Activated T-helper 17 cell treated with anti-CD3 and anti-CD28 coated beads, Interleukin-2, amount 50 U/mL, for 72 hours (primary cell): ENCODE data around the gene RSU1. TPM values are rescaled to one million over a fixed set of nuclear protein-coding genes. Genes with fewer than 3 reads are reported as not detected.

Experiments
- ATAC-seq: fragments of 150-1000 bp; cut with Tn5 transposase; replicated peaks from 2 replicates; pipeline ENCODE4 v1.10.0; 2021; ENCODE audit warnings: mild to moderate bottlenecking, moderate library complexity
- H3K27ac Mint-ChIP-seq: one replicate; pipeline ENCODE4 v1.8.0; 2022; ENCODE audit warnings: mixed read lengths
- H3K27me3 Mint-ChIP-seq: one replicate; pipeline ENCODE4 v1.8.0; 2022; ENCODE audit warnings: mixed read lengths
- H3K36me3 Mint-ChIP-seq: one replicate; pipeline ENCODE4 v1.8.0; 2022; ENCODE audit warnings: low read depth, mild to moderate bottlenecking, mixed read lengths
- H3K4me1 Mint-ChIP-seq: one replicate; pipeline ENCODE4 v1.8.0; 2022; ENCODE audit warnings: mixed read lengths
- H3K4me3 Mint-ChIP-seq: one replicate; pipeline ENCODE4 v1.8.0; 2022; ENCODE audit warnings: mild to moderate bottlenecking, mixed read lengths
- H3K9me3 Mint-ChIP-seq: one replicate; pipeline ENCODE4 v1.8.0; 2022; ENCODE audit warnings: mixed read lengths
- total RNA-seq, 2 donors: library from RNA; stranded (reverse); gene quantifications; one replicate each; pipeline ENCODE4 v1.2.3, GENCODE V29; 2022

Gene RSU1
- total RNA-seq, 2 donors from 2014 or later: 56.1 to 87.8 TPM

- Mint-ChIP-seq H3K27ac (no peak overlapping the region), H3K4me1 (no peaks in the 10 kb centered on the region), H3K27me3 (no peaks in the 10 kb centered on the region), H3K36me3 (peaks cover 14% of the 10 kb centered on the region), H3K4me3 (no peak overlapping the region), H3K9me3 (no peaks in the 10 kb centered on the region)
- ATAC-seq: no peak
These were observed 184.2 kb downstream of the RSU1 start for GRCh38 chr10:16632996-16633395.

- no peak overlapping the region for H3K27ac Mint-ChIP-seq
- peaks cover 8% of the 10 kb centered on the region for H3K9me3 Mint-ChIP-seq
- ATAC-seq: no peak
- no peaks in the 10 kb centered on the region for H3K4me1 Mint-ChIP-seq
- H3K36me3 Mint-ChIP-seq: peaks cover 30% of the 10 kb centered on the region
- no peaks in the 10 kb centered on the region for H3K27me3 Mint-ChIP-seq
- no peak overlapping the region for H3K4me3 Mint-ChIP-seq
These were observed 190.5 kb downstream of the RSU1 start for GRCh38 chr10:16626697-16627096.

- H3K4me1 Mint-ChIP-seq: peaks cover 4% of the 10 kb centered on the region
- peaks cover 4% of the 10 kb centered on the region for H3K36me3 Mint-ChIP-seq
- ATAC-seq: no peak
- no peak overlapping the region for H3K4me3 Mint-ChIP-seq
- peaks cover 17% of the 10 kb centered on the region for H3K9me3 Mint-ChIP-seq
- no peak overlapping the region for H3K27ac Mint-ChIP-seq
- H3K27me3 Mint-ChIP-seq: no peaks in the 10 kb centered on the region
These were observed 204.3 kb downstream of the RSU1 start for GRCh38 chr10:16612981-16613355.

GRCh38 chr10:16612115-16612980 is 204.9 kb downstream of the RSU1 start:
- Mint-ChIP-seq H3K36me3 (peaks cover 4% of the 10 kb centered on the region), H3K4me1 (peaks cover 4% of the 10 kb centered on the region), H3K27ac (no peak overlapping the region), H3K4me3 (no peak overlapping the region), H3K9me3 (peaks cover 17% of the 10 kb centered on the region), H3K27me3 (no peaks in the 10 kb centered on the region)
- no peak for ATAC-seq

- no peaks in the 10 kb centered on the region for H3K27me3 Mint-ChIP-seq
- no peak for ATAC-seq
- no peaks in the 10 kb centered on the region for H3K36me3 Mint-ChIP-seq
- no peak overlapping the region for H3K27ac Mint-ChIP-seq
- peaks cover 4% of the 10 kb centered on the region for H3K4me1 Mint-ChIP-seq
- H3K4me3 Mint-ChIP-seq: no peak overlapping the region
- peaks cover 7% of the 10 kb centered on the region for H3K9me3 Mint-ChIP-seq
These were observed 206.2 kb downstream of the RSU1 start for GRCh38 chr10:16611037-16611436.

- Mint-ChIP-seq H3K4me1 (peaks cover 4% of the 10 kb centered on the region), H3K27me3 (no peaks in the 10 kb centered on the region), H3K27ac (no peak overlapping the region), H3K4me3 (no peak overlapping the region), H3K36me3 (no peaks in the 10 kb centered on the region), H3K9me3 (no peaks in the 10 kb centered on the region)
- ATAC-seq: no peak
These were observed 208.0 kb downstream of the RSU1 start for GRCh38 chr10:16609211-16609610.

GRCh38 chr10:16606923-16607322 is 210.3 kb downstream of the RSU1 start:
- Mint-ChIP-seq H3K27me3 (no peaks in the 10 kb centered on the region), H3K27ac (peak overlapping the region; percentile 38), H3K9me3 (no peaks in the 10 kb centered on the region), H3K4me3 (no peak overlapping the region), H3K36me3 (peaks cover 10% of the 10 kb centered on the region), H3K4me1 (peaks cover 4% of the 10 kb centered on the region)
- ATAC-seq: no peak

- Mint-ChIP-seq H3K4me3 (no peak overlapping the region), H3K27me3 (no peaks in the 10 kb centered on the region), H3K9me3 (no peaks in the 10 kb centered on the region), H3K36me3 (peaks cover 10% of the 10 kb centered on the region), H3K27ac (no peak overlapping the region), H3K4me1 (peaks cover 4% of the 10 kb centered on the region)
- ATAC-seq: no peak
These were observed 210.8 kb downstream of the RSU1 start for GRCh38 chr10:16606421-16606820.

GRCh38 chr10:16603308-16603707 is 213.9 kb downstream of the RSU1 start:
- Mint-ChIP-seq H3K27me3 (no peaks in the 10 kb centered on the region), H3K27ac (no peak overlapping the region), H3K4me1 (peaks cover 4% of the 10 kb centered on the region), H3K4me3 (no peak overlapping the region), H3K9me3 (no peaks in the 10 kb centered on the region), H3K36me3 (peaks cover 10% of the 10 kb centered on the region)
- ATAC-seq: no peak

- H3K36me3 Mint-ChIP-seq: peaks cover 18% of the 10 kb centered on the region
- peaks cover 4% of the 10 kb centered on the region for H3K4me1 Mint-ChIP-seq
- H3K4me3 Mint-ChIP-seq: no peak overlapping the region
- no peak for ATAC-seq
- peak overlapping the region; percentile 20 for H3K27ac Mint-ChIP-seq
- no peaks in the 10 kb centered on the region for H3K27me3 Mint-ChIP-seq
- H3K9me3 Mint-ChIP-seq: no peaks in the 10 kb centered on the region
These were observed 215.0 kb downstream of the RSU1 start for GRCh38 chr10:16602104-16602775.

- H3K27ac Mint-ChIP-seq: no peak overlapping the region
- peaks cover 22% of the 10 kb centered on the region for H3K36me3 Mint-ChIP-seq
- no peak for ATAC-seq
- H3K9me3 Mint-ChIP-seq: no peaks in the 10 kb centered on the region
- peaks cover 4% of the 10 kb centered on the region for H3K4me1 Mint-ChIP-seq
- H3K4me3 Mint-ChIP-seq: no peak overlapping the region
- no peaks in the 10 kb centered on the region for H3K27me3 Mint-ChIP-seq
These were observed 217.6 kb downstream of the RSU1 start for GRCh38 chr10:16599662-16600061.

- no peak overlapping the region for H3K4me3 Mint-ChIP-seq
- peaks cover 4% of the 10 kb centered on the region for H3K4me1 Mint-ChIP-seq
- no peak overlapping the region for H3K27ac Mint-ChIP-seq
- peaks cover 26% of the 10 kb centered on the region for H3K36me3 Mint-ChIP-seq
- no peaks in the 10 kb centered on the region for H3K9me3 Mint-ChIP-seq
- H3K27me3 Mint-ChIP-seq: no peaks in the 10 kb centered on the region
- ATAC-seq: no peak
These were observed 219.6 kb downstream of the RSU1 start for GRCh38 chr10:16597656-16598055.

GRCh38 chr10:16592378-16592777 is 224.8 kb downstream of the RSU1 start:
- H3K36me3 Mint-ChIP-seq: peaks cover 31% of the 10 kb centered on the region
- no peaks in the 10 kb centered on the region for H3K27me3 Mint-ChIP-seq
- no peaks in the 10 kb centered on the region for H3K9me3 Mint-ChIP-seq
- no peak overlapping the region for H3K4me3 Mint-ChIP-seq
- no peaks in the 10 kb centered on the region for H3K4me1 Mint-ChIP-seq
- ATAC-seq: no peak
- no peak overlapping the region for H3K27ac Mint-ChIP-seq

GRCh38 chr10:16586358-16587138 is 230.7 kb downstream of the RSU1 start:
- no peaks in the 10 kb centered on the region for H3K4me1 Mint-ChIP-seq
- ATAC-seq: peak; percentile 85
- H3K27ac Mint-ChIP-seq: no peak overlapping the region
- no peaks in the 10 kb centered on the region for H3K9me3 Mint-ChIP-seq
- H3K4me3 Mint-ChIP-seq: no peak overlapping the region
- peaks cover 3% of the 10 kb centered on the region for H3K36me3 Mint-ChIP-seq
- H3K27me3 Mint-ChIP-seq: peaks cover 6% of the 10 kb centered on the region
